Osteoblast (primary cell): ENCODE data around the gene ADK. TPM values are rescaled to one million over a fixed set of nuclear protein-coding genes. Genes with fewer than 3 reads are reported as not detected.
"Not testable (repeated sequence)": the region's sequence is repeated elsewhere in the genome, so short reads cannot be mapped to it uniquely, and the experiment has no call there.

Source experiments
- DNase-seq: peaks from one replicate; pipeline ENCODE4 v3.0.0; 2011; ENCODE audit warnings: low spot score, mixed read lengths; ENCODE audit not compliant: insufficient read length; ENCODE audit errors: missing footprints
- H2AFZ ChIP-seq: 2 replicates; pipeline ENCODE4 v1.6.0; 2011; ENCODE audit warnings: mild to moderate bottlenecking, low read length
- H3K27ac ChIP-seq: 2 replicates; pipeline ENCODE4 v1.5.1; 2011; ENCODE audit warnings: mild to moderate bottlenecking, low read depth, low read length, moderate library complexity
- H3K27me3 ChIP-seq: 2 replicates; pipeline ENCODE4 v1.6.0; 2012; ENCODE audit warnings: mild to moderate bottlenecking, control low read depth, inconsistent platforms, low read length, moderate library complexity; ENCODE audit not compliant: insufficient read depth
- H3K36me3 ChIP-seq: 2 replicates; pipeline ENCODE4 v1.5.1; 2011; ENCODE audit warnings: mild to moderate bottlenecking, low read length, control low read depth, moderate library complexity; ENCODE audit not compliant: insufficient read depth
- H3K4me1 ChIP-seq: 2 replicates; pipeline ENCODE4 v1.5.1; 2011; ENCODE audit warnings: mild to moderate bottlenecking, low read length, control low read depth, moderate library complexity; ENCODE audit not compliant: insufficient read depth
- H3K4me2 ChIP-seq: 2 replicates; pipeline ENCODE4 v1.6.0; 2011; ENCODE audit warnings: mild to moderate bottlenecking, low read length; ENCODE audit not compliant: insufficient read depth
- H3K4me3 ChIP-seq: fragments of 200-600 bp; sonication (generic); 3 replicates; pipeline ENCODE4 v1.5.1; 2012; ENCODE audit warnings: mild to moderate bottlenecking, low read length, inconsistent platforms; ENCODE audit not compliant: insufficient read depth
- H3K79me2 ChIP-seq: 2 replicates; pipeline ENCODE4 v1.6.0; 2012; ENCODE audit warnings: mild to moderate bottlenecking, low read length, control low read depth, inconsistent platforms; ENCODE audit not compliant: insufficient read depth
- H3K9me3 ChIP-seq: 2 replicates; pipeline ENCODE4 v1.5.1; 2011; ENCODE audit warnings: low read depth, low read length, control low read depth
- H4K20me1 ChIP-seq: 2 replicates; pipeline ENCODE4 v1.6.0; 2012; ENCODE audit warnings: mild to moderate bottlenecking, low read length, control low read depth; ENCODE audit not compliant: insufficient read depth
- total RNA-seq: library from RNA; depleted of rRNA; stranded (reverse); fragments of >200 nt; gene quantifications from 2 replicates; pipeline ENCODE4 v1.2.3, GENCODE V29; 2012
- TF ChIP-seq, protein P1 (sequence below): IDR thresholded peaks from 2 replicates; pipeline ENCODE4 v1.5.1; 2011; ENCODE audit warnings: mild to moderate bottlenecking, low read depth, low read length, moderate library complexity; ENCODE audit errors: extremely low read depth

ADK gene
- total RNA-seq, 1 donor: 34.0 TPM

DNA sequence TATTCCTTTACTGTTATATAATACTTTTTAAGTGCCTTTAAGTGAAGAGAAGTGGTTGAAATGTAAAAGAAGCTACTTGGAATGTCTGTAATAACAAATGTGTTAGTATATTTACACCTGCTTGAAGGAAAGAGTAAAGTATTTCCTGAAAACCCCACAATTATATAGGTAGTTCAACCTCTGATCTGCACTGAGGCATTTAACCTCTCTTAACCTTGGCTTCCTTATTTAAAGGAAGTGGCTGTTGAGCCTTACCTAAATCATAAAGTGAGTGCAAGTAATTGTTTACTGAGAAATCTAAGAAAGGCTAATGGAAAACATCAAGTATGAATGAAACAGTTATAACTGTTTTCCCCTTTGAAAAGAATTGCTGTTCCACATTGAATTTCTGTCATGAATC, 294.5 kb downstream of the ADK start:
- H3K4me1 ChIP-seq: no peaks in the 10 kb centered on the region
- H3K27ac ChIP-seq: no peak overlapping the region
- no peaks in the 10 kb centered on the region for H3K36me3 ChIP-seq
- TF ChIP-seq, protein P1, sequence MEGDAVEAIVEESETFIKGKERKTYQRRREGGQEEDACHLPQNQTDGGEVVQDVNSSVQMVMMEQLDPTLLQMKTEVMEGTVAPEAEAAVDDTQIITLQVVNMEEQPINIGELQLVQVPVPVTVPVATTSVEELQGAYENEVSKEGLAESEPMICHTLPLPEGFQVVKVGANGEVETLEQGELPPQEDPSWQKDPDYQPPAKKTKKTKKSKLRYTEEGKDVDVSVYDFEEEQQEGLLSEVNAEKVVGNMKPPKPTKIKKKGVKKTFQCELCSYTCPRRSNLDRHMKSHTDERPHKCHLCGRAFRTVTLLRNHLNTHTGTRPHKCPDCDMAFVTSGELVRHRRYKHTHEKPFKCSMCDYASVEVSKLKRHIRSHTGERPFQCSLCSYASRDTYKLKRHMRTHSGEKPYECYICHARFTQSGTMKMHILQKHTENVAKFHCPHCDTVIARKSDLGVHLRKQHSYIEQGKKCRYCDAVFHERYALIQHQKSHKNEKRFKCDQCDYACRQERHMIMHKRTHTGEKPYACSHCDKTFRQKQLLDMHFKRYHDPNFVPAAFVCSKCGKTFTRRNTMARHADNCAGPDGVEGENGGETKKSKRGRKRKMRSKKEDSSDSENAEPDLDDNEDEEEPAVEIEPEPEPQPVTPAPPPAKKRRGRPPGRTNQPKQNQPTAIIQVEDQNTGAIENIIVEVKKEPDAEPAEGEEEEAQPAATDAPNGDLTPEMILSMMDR: no peak
- H4K20me1 ChIP-seq: no peaks in the 10 kb centered on the region
- H2AFZ ChIP-seq: no peak overlapping the region
- H3K79me2 ChIP-seq: no peaks in the 10 kb centered on the region
- no peaks in the 10 kb centered on the region for H3K9me3 ChIP-seq
- no peak for DNase-seq
- no peak overlapping the region for H3K4me3 ChIP-seq
- H3K27me3 ChIP-seq: no peaks in the 10 kb centered on the region
- no peak overlapping the region for H3K4me2 ChIP-seq

- no peaks in the 10 kb centered on the region for H3K4me1 ChIP-seq
- no peak overlapping the region for H2AFZ ChIP-seq
- no peaks in the 10 kb centered on the region for H3K79me2 ChIP-seq
- no peak overlapping the region for H3K4me3 ChIP-seq
- no peaks in the 10 kb centered on the region for H3K27me3 ChIP-seq
- no peaks in the 10 kb centered on the region for H3K36me3 ChIP-seq
- TF ChIP-seq, protein P1: no peak
- no peaks in the 10 kb centered on the region for H3K9me3 ChIP-seq
- no peak overlapping the region for H3K4me2 ChIP-seq
- H4K20me1 ChIP-seq: no peaks in the 10 kb centered on the region
- no peak overlapping the region for H3K27ac ChIP-seq
- DNase-seq: no peak
Measured at GRCh38 chr10:74450602-74451001, 299.6 kb downstream of the ADK start.

DNA sequence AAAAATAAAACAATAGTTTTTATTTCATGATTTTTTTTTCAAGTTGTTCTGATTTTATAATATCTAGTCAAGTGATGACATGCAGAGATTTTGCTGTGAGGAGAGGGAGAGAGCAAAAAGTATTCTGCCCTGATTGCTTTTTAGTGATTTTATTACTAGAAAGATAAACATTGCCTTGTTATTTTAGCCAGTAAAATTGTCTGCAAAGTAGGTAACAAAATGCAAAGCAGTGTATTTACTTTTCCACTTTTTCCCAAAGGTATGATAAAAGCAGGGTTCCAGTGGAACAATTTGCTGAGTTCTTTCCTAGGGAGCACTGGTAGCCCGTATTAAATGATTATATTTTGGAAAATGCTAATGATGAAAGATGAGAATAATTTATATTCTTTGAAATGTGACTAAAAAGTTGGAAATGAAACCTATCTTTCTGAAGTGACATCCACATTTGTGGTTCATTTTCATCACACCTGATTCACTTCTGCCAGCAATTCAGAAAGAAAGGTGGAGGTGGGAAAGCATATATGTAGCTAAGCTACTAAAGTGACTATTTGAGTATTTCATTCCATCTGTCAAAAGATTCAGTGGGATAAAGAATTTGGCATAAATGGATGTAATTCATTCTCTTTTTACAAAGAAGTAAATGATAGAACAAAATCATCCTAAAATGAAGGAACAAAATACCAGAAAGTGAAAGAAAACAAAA, 300.3 kb downstream of the ADK start:
- Histone ChIP-seq H3K4me2 (no peak overlapping the region), H3K27ac (no peak overlapping the region), H2AFZ (no peak overlapping the region), H3K4me1 (no peaks in the 10 kb centered on the region), H3K9me3 (no peaks in the 10 kb centered on the region), H3K79me2 (no peaks in the 10 kb centered on the region), H4K20me1 (no peaks in the 10 kb centered on the region), H3K36me3 (no peaks in the 10 kb centered on the region), H3K4me3 (no peak overlapping the region), H3K27me3 (no peaks in the 10 kb centered on the region)
- TF ChIP-seq, protein P1: no peak
- DNase-seq: no peak

DNA sequence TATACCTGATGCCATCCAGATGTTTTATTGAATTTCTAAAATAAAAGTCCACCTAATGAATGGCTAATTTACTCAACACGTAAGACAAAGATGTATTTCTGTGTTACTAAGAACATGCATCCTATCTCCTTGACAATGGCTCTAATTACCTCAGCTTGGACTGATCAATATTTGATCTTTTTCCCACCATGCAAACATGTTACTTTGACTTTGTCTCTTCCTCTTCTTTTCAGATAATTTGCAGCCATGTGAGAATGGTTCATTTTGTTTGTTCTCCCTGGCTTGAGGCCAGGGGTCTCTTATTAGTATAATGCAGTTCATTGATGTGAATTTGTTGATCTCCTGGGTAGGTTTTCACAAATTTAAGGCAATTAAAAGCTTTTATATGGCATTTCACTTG, 302.1 kb downstream of the ADK start:
- no peaks in the 10 kb centered on the region for H3K9me3 ChIP-seq
- no peaks in the 10 kb centered on the region for H3K79me2 ChIP-seq
- no peak overlapping the region for H2AFZ ChIP-seq
- TF ChIP-seq, protein P1: no peak
- no peak overlapping the region for H3K4me3 ChIP-seq
- H4K20me1 ChIP-seq: no peaks in the 10 kb centered on the region
- H3K4me1 ChIP-seq: no peaks in the 10 kb centered on the region
- H3K27me3 ChIP-seq: no peaks in the 10 kb centered on the region
- no peaks in the 10 kb centered on the region for H3K36me3 ChIP-seq
- no peak overlapping the region for H3K4me2 ChIP-seq
- no peak for DNase-seq
- no peak overlapping the region for H3K27ac ChIP-seq

- not testable (repeated sequence) for H3K4me2 ChIP-seq, H3K27ac ChIP-seq, H3K79me2 ChIP-seq, H3K27me3 ChIP-seq, H3K4me3 ChIP-seq, H3K36me3 ChIP-seq, H3K4me1 ChIP-seq, H4K20me1 ChIP-seq, H2AFZ ChIP-seq, DNase-seq, H3K9me3 ChIP-seq
Measured at GRCh38 chr10:74457478-74457877, 306.5 kb downstream of the ADK start.
